Esophagus muscularis mucosa (tissue), 4 donors: ENCODE data around the gene LMNTD2. TPM values are rescaled to one million over a fixed set of nuclear protein-coding genes. Genes with fewer than 3 reads are reported as not detected.

ENCODE experiments used
- DNase-seq: peaks from one replicate; pipeline ENCODE4 v3.0.0-alpha.2; 2017; ENCODE audit errors: extremely low spot score
- H3K27ac ChIP-seq, 4 donors: fragments of 200-600 bp; sonication (generic); replicated peaks in 1 of 4; 1 replicate in 3 of 4; 2 replicates in 1 of 4; pipeline ENCODE4 v1.5.1; 2016 to 2019; ENCODE audit warnings: mild to moderate bottlenecking in 1 of 4
- H3K27me3 ChIP-seq, 4 donors: fragments of 200-600 bp; sonication (generic); one replicate each; pipeline versions ENCODE4 v1.5.1 to v1.6.0; 2016 to 2019
- H3K36me3 ChIP-seq, 4 donors: fragments of 200-600 bp; sonication (generic); one replicate each; pipeline ENCODE4 v1.5.1; 2016 to 2019
- H3K4me1 ChIP-seq, 4 donors: fragments of 200-600 bp; sonication (generic); one replicate each; pipeline ENCODE4 v1.5.1; 2016 to 2019
- H3K4me3 ChIP-seq, 4 donors: fragments of 200-600 bp; sonication (generic); 1 replicate in 2 of 4; 2 replicates in 2 of 4; pipeline ENCODE4 v1.5.1; 2016 to 2019; ENCODE audit warnings: mild to moderate bottlenecking in 4 of 4, moderate library complexity in 1 of 4
- H3K9me3 ChIP-seq, 4 donors: fragments of 200-600 bp; sonication (generic); 1 replicate in 3 of 4; 2 replicates in 1 of 4; pipeline ENCODE4 v1.5.1; 2016 to 2019
- EP300 ChIP-seq: sonication (generic); formaldehyde crosslinking; IDR thresholded peaks from one replicate; pipeline ENCODE4 v1.6.1; 2017; ENCODE audit warnings: antibody characterized with exemption
- POLR2A ChIP-seq: fragments of 450-650 bp; IDR thresholded peaks from one replicate; pipeline ENCODE4 v1.6.1; 2017; ENCODE audit warnings: antibody characterized with exemption, moderate library complexity, mild to moderate bottlenecking, low read depth
- POLR2AphosphoS5 ChIP-seq, 2 donors: sonication (generic); formaldehyde crosslinking; IDR thresholded peaks; one replicate each; pipeline ENCODE4 v1.6.1; 2017; ENCODE audit warnings: antibody characterized with exemption in 2 of 2
- WGBS: methylation state at CpG from one replicate; pipeline ENCODE4 v1.1.5; 2018; 5-methylcytosine and 5-hydroxymethylcytosine counted together
- intact Hi-C: fragments of 100-400 bp; cut with DNase I; formaldehyde crosslinking; loops from one replicate; pipeline ENCODE4 v1.15.1; 2023
- total RNA-seq, 4 donors: library from RNA; depleted of rRNA; stranded (reverse); fragments of >200 nt; gene quantifications; one replicate each; pipeline versions ENCODE4 v1.1.0 to v1.2.1, GENCODE V29; 2016
- TF ChIP-seq, protein P1 (sequence below), 3 experiments: fragments of 200-600 bp in 2 of 3; fragments of 450-650 bp in 1 of 3; sonication (generic) in 2 of 3; IDR thresholded peaks; one replicate each; pipeline ENCODE4 v1.5.1; 2017 to 2019; ENCODE audit warnings: antibody characterized with exemption in 3 of 3, mild to moderate bottlenecking in 2 of 3, moderate library complexity in 1 of 3

LMNTD2 gene
- total RNA-seq, 4 donors from 2014 or later: 0.52 to 3.1 (median 1.7) TPM

DNA sequence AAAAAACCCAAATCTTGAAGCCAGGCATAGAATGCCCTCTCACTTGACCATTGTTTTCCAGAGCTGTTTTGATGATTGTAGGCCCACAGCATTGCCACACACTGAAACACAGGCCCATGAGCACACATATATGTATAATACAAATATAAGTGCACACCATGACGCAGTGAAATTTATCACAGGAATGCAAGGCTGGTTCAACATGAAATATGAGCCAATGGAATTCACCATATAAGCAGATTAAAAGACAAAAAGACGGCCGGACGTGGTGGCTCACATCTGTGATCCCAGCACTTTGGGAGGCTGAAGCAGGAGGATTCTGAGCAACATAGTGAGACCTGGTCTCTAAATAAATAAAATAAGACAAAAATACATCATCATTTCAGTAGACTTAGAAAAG, 44.1 kb downstream of the LMNTD2 start:
- TF ChIP-seq, protein P1, sequence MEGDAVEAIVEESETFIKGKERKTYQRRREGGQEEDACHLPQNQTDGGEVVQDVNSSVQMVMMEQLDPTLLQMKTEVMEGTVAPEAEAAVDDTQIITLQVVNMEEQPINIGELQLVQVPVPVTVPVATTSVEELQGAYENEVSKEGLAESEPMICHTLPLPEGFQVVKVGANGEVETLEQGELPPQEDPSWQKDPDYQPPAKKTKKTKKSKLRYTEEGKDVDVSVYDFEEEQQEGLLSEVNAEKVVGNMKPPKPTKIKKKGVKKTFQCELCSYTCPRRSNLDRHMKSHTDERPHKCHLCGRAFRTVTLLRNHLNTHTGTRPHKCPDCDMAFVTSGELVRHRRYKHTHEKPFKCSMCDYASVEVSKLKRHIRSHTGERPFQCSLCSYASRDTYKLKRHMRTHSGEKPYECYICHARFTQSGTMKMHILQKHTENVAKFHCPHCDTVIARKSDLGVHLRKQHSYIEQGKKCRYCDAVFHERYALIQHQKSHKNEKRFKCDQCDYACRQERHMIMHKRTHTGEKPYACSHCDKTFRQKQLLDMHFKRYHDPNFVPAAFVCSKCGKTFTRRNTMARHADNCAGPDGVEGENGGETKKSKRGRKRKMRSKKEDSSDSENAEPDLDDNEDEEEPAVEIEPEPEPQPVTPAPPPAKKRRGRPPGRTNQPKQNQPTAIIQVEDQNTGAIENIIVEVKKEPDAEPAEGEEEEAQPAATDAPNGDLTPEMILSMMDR (IDR thresholded peaks at IDR 0.05): no peak
- TF ChIP-seq EP300 (no peak), POLR2AphosphoS5 (IDR thresholded peaks at IDR 0.05) (no peak), POLR2A (no peak)
- Histone ChIP-seq H3K4me1 (peaks cover 5 to 13% (median 9%) of the 10 kb centered on the region in 4 donors), H3K9me3 (peaks cover 0 to 7% (median 0%) of the 10 kb centered on the region in 4 donors), H3K36me3 (peaks cover 0 to 31% (median 21%) of the 10 kb centered on the region in 4 donors), H3K27me3 (no peaks in the 10 kb centered on the region), H3K4me3 (no peak overlapping the region), H3K27ac (no peak overlapping the region)
- WGBS: 90% methylated on average over 4 of the region's 4 CpGs
- DNase-seq: no peak
- intact Hi-C loops: loop anchor here (5.0 kb wide), 1 partner anchor 64 kb away; the partner anchor contains the start of gene PTDSS2

DNA sequence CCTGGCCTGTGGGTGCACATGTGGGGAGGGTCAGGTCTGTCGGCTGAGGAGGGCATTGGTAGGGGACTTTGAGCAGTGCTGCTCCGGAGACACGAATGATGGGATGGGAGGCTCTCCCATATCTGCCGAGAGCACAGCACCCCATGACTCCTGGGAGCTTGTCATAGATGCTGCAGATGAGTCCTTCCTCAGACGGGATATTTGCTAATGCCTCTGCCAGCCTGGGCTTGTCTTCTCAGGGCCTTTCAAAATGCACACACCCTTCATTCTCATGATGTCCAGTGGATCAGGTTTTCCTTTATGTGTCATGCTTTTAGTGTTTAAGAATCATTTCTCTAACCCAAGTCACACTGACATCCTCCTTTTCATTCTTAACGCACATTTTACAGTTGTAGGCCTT, 45.4 kb downstream of the LMNTD2 start:
- no peak for TF ChIP-seq POLR2AphosphoS5 (IDR thresholded peaks at IDR 0.05)
- TF ChIP-seq, protein P1 (IDR thresholded peaks at IDR 0.05): no peak
- no peak for TF ChIP-seq EP300
- TF ChIP-seq POLR2A: no peak
- H3K27ac ChIP-seq: no peak overlapping the region
- WGBS: 90% methylated on average over 6 of the region's 6 CpGs
- no peak overlapping the region for H3K4me3 ChIP-seq
- intact Hi-C loops: loop anchor here (5.0 kb wide), 1 partner anchor 63 kb away; the partner anchor contains the start of gene PTDSS2
- H3K27me3 ChIP-seq: no peaks in the 10 kb centered on the region
- DNase-seq: no peak
- peaks cover 5 to 13% (median 9%) of the 10 kb centered on the region in 4 donors for H3K4me1 ChIP-seq
- peaks cover 2 to 41% (median 27%) of the 10 kb centered on the region in 4 donors for H3K36me3 ChIP-seq
- H3K9me3 ChIP-seq: peaks cover 0 to 7% (median 0%) of the 10 kb centered on the region in 4 donors

DNA sequence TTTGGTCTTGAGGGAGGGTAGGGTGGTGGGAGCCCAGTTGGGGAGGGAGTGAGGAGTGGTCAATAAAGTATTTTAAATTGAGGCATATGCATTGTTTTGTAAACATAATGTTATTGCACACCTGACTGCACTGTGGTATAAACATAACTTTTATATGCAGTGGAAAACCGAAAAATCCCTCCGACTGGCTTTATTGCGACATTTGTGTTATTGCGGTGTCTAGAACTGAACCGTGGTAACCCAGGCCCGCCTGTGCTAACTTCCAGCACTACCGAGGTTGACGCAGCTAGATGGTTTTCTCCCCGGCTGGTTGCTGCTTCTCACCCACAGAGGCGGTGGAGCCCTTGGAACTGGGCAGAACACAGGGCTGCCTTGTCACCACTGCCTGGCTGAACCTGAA, 45.9 kb downstream of the LMNTD2 start:
- Histone ChIP-seq H3K4me1 (peaks cover 5 to 13% (median 9%) of the 10 kb centered on the region in 4 donors), H3K27ac (no peak overlapping the region), H3K27me3 (no peaks in the 10 kb centered on the region), H3K9me3 (peaks cover 0 to 7% (median 0%) of the 10 kb centered on the region in 4 donors), H3K36me3 (peaks cover 3 to 47% (median 31%) of the 10 kb centered on the region in 4 donors), H3K4me3 (no peak overlapping the region)
- TF ChIP-seq POLR2A: no peak
- no peak for TF ChIP-seq POLR2AphosphoS5 (IDR thresholded peaks at IDR 0.05)
- TF ChIP-seq, protein P1 (IDR thresholded peaks at IDR 0.05): no peak
- TF ChIP-seq EP300: no peak
- no peak for DNase-seq
- WGBS: 90% methylated on average over 10 of the region's 10 CpGs
- intact Hi-C loops: loop anchor here (5.0 kb wide), 2 partner anchors 62 to 107 kb away; partner anchors contain the start of gene PTDSS2

DNA sequence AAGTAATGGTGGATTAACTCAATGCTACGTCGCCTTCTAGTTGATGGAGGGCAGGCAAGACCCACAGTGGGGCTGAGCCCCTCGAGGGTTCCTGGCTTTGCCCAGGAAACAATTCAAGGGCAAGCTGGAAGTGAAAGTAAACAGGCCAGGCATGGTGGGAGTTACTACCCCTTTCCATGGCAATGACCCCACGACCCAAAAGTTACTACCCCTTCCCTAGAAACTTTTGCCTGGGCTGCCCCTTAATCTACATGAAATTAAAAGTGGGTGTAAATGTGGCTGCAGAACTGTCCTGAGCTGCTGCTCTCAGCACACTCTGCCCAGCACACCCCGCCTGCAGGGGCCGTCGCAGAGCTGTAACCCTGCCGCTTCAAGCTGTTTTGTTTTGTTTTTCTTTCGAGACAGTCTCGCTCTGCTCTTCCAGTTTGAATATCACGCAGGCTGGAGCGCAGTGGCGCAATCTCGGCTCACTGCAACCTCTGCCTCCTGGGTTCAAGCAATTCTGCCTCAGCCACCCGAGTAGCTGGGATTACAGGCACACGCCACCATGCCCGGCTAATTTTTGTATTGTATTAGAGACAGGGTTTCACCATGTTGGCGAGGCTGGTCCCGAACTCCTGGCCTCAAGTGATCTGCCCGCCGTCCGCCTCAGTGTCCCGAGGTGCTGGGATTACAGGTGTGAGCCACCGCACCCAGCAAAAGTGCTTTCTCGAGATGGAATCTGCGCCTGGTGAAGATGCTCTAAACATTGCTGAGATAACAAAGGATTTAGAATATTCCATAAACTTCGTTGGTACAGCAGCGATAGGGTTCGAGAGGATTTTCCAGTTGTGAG, 47.6 kb downstream of the LMNTD2 start:
- TF ChIP-seq, protein P1 (IDR thresholded peaks at IDR 0.05): no peak
- TF ChIP-seq POLR2AphosphoS5 (IDR thresholded peaks at IDR 0.05) (no peak), POLR2A (no peak), EP300 (no peak)
- Histone ChIP-seq H3K4me3 (no peak overlapping the region), H3K4me1 (peaks cover under 1 to 13% (median 9%) of the 10 kb centered on the region in 4 donors), H3K27ac (no peak overlapping the region), H3K27me3 (no peaks in the 10 kb centered on the region), H3K9me3 (peaks cover 0 to 7% (median 0%) of the 10 kb centered on the region in 4 donors), H3K36me3 (peaks cover 3 to 52% (median 43%) of the 10 kb centered on the region in 4 donors)
- DNase-seq: no peak
- intact Hi-C loops: loop anchor here (5.0 kb wide), 1 partner anchor 106 kb away; no protein-coding TSS in a partner anchor
- 90% methylated on average over 29 of the region's 29 CpGs for WGBS
